ENCODE data around the gene CSNK2B.

DNA sequence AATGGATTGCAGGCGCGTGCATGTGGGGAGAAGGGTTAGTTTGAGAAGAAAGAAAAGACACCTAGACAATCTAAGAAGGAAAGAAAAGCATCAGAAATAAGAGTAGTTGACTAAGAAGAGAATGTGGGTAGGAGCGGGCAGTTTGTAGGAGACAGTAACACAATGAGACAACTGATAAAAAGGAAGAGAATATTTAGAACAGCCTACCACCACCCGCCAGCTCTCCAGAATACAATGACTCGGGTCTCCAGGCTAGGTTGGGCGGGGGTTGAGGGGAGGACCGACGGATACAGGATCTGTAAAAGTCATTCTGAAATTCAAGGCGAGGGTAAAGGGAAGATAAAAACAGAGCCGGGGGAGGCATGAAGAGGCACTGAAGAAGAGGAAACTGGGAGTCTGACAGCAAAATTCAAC, 36.5 kb downstream of the CSNK2B start:
- TF ChIP-seq, protein P1, sequence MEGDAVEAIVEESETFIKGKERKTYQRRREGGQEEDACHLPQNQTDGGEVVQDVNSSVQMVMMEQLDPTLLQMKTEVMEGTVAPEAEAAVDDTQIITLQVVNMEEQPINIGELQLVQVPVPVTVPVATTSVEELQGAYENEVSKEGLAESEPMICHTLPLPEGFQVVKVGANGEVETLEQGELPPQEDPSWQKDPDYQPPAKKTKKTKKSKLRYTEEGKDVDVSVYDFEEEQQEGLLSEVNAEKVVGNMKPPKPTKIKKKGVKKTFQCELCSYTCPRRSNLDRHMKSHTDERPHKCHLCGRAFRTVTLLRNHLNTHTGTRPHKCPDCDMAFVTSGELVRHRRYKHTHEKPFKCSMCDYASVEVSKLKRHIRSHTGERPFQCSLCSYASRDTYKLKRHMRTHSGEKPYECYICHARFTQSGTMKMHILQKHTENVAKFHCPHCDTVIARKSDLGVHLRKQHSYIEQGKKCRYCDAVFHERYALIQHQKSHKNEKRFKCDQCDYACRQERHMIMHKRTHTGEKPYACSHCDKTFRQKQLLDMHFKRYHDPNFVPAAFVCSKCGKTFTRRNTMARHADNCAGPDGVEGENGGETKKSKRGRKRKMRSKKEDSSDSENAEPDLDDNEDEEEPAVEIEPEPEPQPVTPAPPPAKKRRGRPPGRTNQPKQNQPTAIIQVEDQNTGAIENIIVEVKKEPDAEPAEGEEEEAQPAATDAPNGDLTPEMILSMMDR (conservative IDR thresholded peaks at IDR 0.05; ENCODE audit: low read length) = no peak
- TF ChIP-seq EZH2phosphoT487 (IDR thresholded peaks at IDR 0.05; ENCODE audit: borderline replicate concordance, low read depth, low read length) = no peak
